HG02885 (cell line): Measurements from ENCODE around the gene MADCAM1.

Source experiments
- ATAC-seq: cut with Tn5 transposase; IDR thresholded peaks from one replicate; pipeline ENCODE4 v1.9.1; 2021; ENCODE audit warnings: mild to moderate bottlenecking; ENCODE audit not compliant: unreplicated experiment, poor library complexity

MADCAM1 gene

GRCh38 chr19:543910-544608 lies 47.8 kb downstream of the MADCAM1 start, which contains the start of gene GZMM:
GZMM (plus strand) TSS chr19:544053; CDS start chr19:544072, 19 bp downstream.
- no peak for ATAC-seq

- ATAC-seq = no peak
Observed at GRCh38 chr19:547117-547516, 50.8 kb downstream of the MADCAM1 start.

GRCh38 chr19:547836-548720 lies 51.8 kb downstream of the MADCAM1 start:
- ATAC-seq = no peak

- ATAC-seq = no peak
Observed at GRCh38 chr19:548886-549830, 52.9 kb downstream of the MADCAM1 start.

- ATAC-seq = no peak
Observed at GRCh38 chr19:554817-555216, 58.5 kb downstream of the MADCAM1 start.
